ENCODE measurements around the gene LRRC4C. TPM values are rescaled to one million over a fixed set of nuclear protein-coding genes. Genes with fewer than 3 reads are reported as not detected.

The LRRC4C gene
- polyA plus RNA-seq, 4 donors = 12.5 to 29.0 (median 15.0) TPM

DNA sequence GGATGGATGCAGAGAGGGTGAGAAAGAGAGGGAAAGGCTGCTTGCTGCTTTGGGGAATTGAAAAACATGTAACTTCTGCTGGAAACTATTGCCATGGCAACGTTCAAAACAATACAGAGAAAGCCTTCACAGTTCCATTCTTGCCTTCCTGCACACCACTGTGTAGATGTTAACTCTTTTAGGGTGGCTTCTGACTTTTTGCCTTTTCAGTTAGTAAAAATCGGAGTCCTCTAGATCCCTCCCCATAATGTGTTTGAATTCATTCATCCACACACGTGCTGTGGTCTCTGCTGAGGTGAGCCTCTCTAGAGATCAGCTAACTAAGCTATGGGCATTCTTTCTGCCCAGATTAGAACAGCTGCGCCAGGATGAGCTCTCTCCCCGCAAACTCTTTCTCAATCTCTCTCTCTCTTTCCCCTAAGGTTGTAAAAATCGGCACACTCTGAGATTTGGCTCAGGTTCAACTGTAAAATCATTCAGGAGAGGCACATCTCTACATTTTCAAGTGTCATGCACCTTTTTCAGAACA is 1178.3 kb downstream of the LRRC4C start:
- no peak for DNase-seq (ENCODE audit: low read depth in 4 of 4, low spot score in 3 of 4)

DNA sequence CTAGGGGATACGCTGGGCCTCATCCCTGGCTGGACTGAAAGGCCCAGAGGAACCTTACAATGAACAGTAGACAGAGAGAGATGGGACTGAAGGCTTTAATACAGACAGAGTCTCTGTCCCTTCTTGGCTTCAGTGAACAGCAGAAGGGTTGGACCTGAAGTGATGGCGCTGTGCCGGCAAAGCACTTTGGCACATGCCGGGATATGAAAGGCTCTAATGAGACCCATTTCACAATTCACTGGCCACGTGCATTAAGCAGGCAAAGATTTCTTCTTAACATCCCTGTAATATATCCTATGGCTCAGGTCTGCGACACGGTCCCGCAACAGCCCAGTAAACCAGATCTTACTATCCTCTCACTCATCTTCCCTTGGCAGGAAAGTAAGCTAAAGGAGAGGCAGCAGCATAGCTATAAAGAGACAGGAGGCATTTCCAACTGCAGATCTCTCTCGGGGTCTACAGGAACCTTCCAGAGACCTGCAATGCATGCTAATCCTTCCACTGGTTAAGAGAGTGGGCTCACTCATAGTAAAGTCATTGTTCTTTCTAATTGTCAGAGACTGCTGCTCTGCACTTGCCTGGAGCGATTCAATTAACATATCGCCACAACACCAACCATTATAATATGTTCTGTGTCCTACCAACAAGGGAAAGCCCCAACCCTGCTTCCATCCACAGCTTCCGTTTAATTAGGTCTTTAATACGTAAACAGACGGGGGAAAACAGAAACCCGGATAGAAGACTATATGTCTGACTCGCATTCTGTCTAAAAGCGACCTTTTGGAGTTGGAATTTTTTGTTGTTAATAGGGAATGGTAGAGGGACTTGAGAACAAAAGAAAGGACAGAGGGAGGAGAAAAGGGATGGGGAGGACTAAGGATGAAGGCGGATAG is 1179.0 kb downstream of the LRRC4C start:
- no peak for DNase-seq (ENCODE audit: low read depth in 4 of 4, low spot score in 3 of 4)

DNA sequence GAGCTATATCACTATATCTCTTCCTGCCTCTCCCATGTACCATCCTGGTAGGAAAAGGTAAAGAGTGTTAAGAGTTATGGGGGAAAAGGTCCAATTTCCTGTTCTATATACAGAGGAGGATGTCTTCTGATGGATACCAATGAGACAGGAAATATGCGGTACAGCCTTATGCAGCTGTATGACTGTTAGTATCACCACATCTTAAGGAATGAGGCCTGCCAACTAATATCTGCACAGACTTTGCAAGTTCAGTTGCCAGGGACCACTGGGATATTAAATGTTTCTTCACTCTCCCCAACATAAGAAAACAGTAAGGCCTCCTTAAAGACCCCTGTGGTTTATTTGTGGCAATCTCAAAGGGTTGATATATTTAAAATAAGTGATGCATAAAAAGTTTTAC is 1182.5 kb downstream of the LRRC4C start:
- DNase-seq (ENCODE audit: low read depth in 4 of 4, low spot score in 3 of 4) = no peak

- DNase-seq (ENCODE audit: low read depth in 4 of 4, low spot score in 3 of 4) = no peak
These were observed 1185.4 kb downstream of the LRRC4C start for GRCh38 chr11:40274017-40274416.

DNA sequence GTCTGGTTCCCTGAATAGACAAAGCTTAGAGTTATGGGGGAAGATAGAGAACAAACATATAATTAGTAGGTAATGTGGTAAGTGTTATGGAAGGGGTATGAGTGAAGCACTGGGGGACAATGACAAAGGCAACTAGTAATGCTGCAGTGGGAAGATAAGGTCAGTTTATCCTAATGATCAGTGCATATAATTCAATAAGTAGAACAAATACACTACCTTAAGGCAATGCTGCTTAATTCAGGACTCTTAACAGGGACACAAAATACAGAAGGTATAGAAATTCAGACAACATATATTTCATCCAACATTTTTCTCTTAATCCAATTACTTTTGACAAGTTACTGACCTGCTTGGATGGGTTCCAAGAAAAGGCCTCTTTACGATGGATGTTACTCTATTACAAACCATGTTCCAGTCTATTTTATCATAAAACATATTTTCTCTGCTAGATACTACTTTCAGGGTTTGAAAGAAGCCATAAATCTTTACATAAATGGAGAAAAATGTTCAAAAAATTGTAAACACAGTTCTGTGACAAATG is 1186.2 kb downstream of the LRRC4C start:
- DNase-seq (ENCODE audit: low read depth in 4 of 4, low spot score in 3 of 4) = no peak

DNA sequence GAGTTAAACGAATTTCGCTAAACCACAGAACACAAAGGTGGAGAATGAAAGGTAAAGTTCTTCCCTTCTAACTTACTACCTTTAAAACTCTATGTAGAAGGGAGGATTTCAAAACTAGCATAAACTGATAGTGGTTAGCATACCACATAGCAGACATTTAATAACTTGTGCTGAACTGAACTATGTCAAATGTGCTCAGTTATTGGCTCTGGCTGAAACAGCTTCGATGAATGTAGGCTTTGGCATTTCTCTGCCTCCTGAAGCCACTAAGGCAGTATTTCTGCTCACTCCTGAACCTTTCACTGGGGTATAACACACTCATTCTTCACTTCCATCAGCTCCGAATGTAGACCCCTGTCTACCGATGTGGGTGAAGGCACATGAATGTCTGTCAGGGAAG is 1188.1 kb downstream of the LRRC4C start:
- DNase-seq (ENCODE audit: low read depth in 4 of 4, low spot score in 3 of 4) = no peak

GRCh38 chr11:40269865-40270264 is 1189.6 kb downstream of the LRRC4C start:
- DNase-seq (ENCODE audit: low read depth in 4 of 4, low spot score in 3 of 4) = no peak

DNA sequence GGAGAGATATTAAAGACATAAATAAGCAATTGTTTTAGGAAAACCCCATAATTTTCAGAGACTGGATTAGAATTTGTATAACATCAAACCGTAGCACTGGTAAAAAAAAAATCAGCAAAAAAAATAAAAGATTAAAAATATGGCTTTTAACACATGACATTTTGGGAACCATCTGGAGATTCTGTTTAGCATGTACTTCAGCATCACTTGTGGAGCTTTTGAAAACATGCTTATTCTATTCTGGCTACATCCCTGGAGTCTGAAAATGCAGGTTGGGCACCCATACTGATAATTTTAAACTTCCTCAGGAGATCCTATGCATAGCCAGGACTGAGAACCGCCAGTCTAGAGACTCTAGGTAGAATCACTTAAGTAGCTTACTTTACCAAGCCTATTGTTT is 1190.9 kb downstream of the LRRC4C start:
- DNase-seq (ENCODE audit: low read depth in 4 of 4, low spot score in 3 of 4) = no peak

GRCh38 chr11:40255457-40255856 is 1204.0 kb downstream of the LRRC4C start:
- DNase-seq (ENCODE audit: low read depth in 4 of 4, low spot score in 3 of 4) = no peak

DNA sequence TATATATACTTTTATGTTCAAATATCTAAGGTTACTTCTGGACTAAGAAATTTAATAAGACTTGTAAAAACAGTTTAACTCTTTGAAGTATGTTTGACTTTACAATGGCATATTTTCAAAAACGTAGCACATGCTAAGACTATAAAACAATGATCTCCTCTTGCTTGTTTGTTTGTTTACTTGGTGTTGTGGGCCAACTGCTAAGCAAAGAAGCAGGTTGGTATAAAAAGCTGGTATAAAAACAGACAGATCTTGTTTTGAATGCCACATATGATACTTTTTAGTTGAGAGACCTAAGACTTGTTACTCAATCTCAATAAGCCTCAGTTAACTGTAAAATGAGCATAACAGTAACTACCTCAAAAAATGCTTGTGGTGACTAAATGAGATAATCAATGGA is 1206.3 kb downstream of the LRRC4C start:
- DNase-seq (ENCODE audit: low read depth in 4 of 4, low spot score in 3 of 4) = no peak

GRCh38 chr11:40252236-40252635 is 1207.2 kb downstream of the LRRC4C start:
- no peak for DNase-seq (ENCODE audit: low read depth in 4 of 4, low spot score in 3 of 4)

DNA sequence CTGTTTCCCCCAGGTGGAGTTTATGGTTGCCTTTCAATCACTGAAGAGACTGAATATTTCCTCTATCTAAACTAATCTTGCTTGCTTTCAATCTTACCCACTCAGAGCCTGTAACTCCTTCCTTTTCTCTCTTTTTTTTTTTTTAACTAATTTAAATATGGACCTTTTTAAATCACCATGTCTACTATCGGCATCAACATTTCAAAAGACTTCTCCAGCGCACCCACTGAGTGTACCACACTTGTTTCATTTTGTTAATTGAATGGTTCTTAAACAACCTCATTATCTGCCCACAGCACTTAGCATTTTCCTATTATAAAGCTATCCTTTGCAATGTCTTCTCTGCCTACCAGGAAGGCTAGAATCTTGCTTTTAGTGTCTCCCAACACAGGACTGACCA is 1212.5 kb downstream of the LRRC4C start:
- DNase-seq (ENCODE audit: low read depth in 4 of 4, low spot score in 3 of 4) = no peak

DNA sequence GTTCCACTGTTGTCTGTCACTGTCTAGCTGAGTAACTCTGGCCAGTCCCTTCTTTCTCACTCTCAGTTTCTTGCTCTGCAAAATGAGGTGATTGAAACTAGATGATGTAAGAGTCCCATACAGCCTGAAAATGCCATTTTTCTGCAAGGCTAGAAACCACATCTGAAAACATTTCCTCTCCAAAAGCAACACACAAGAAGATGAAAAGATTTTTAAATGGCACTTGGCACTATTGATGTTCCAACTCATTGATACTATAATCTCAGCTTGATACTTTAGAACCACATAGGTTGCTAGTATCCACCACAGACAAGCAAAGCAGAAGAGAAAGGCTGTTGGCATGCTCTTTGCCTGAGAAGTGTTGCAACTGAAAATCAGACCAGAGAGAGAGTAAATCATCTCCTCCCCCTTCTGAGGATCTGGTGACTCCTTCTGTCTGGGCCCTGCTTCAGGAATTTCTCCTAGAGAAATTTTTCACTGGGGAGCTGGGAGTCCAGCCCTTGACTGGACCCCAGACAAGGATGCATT is 1217.9 kb downstream of the LRRC4C start:
- peak in 1 of 4 donors; percentile 1 for DNase-seq (ENCODE audit: low read depth in 4 of 4, low spot score in 3 of 4)

DNA sequence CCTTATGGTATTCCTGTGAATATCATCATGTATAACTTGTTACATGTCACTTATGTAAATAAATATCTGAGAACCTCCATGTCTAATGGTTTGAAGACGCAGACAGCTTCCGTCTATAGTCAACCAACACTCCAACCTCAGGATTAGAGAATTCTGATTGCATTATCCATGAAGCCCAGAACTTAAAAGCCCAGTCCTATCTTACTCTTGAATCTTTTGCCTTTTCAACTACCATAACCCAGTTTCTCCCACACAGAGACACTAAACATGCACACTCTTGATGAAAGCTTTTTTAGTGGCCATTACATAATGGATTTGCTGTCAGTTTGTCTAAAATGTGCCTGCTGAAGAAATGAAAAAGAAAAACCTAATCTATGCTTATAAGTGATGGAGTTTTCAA is 1219.2 kb downstream of the LRRC4C start:
- DNase-seq (ENCODE audit: low read depth in 4 of 4, low spot score in 3 of 4) = no peak

DNA sequence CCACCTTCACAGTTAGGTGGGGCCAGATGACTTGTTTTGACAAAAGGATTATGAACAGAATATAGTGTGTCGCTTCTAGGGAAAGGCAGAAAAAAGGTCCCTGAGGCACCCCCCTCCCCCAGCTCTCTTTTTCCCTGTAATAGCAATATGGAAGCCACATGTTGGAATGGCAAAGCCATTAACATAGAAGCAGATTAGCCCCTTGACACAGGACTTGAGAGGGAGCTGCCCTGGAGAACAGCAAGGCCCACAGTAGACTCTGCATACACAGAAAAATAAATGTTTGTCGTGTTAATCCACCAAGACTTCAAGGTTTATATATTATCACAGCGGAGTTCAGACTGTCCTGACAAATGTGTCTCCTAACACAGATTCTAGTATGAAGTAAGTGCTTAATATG is 1222.9 kb downstream of the LRRC4C start:
- no peak for DNase-seq (ENCODE audit: low read depth in 4 of 4, low spot score in 3 of 4)

- DNase-seq (ENCODE audit: low read depth in 4 of 4, low spot score in 3 of 4) = no peak
These were observed 1223.6 kb downstream of the LRRC4C start for GRCh38 chr11:40235841-40236240.

DNA sequence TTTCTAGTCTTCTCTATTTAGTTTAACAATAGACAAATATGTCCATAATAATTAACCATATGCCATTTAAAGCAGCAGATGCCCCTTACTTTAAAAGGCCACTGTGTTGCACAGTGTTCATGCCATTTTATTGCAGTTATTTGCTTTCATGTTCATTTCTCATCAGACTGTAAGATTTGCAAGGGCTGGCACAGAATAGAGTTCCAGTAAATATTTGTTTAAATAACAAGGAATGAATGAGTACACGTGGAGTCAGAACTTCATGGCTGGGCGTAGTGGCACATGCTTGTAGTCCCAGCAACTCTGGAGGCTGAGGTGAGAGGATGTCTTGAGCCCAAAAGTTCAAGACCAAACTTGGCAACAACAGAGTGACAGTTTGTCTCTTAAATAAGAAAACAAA is 1228.6 kb downstream of the LRRC4C start:
- DNase-seq (ENCODE audit: low read depth in 4 of 4, low spot score in 3 of 4) = no peak

GRCh38 chr11:40228662-40229061 is 1230.8 kb downstream of the LRRC4C start:
- DNase-seq (ENCODE audit: low read depth in 4 of 4, low spot score in 3 of 4) = no peak

DNA sequence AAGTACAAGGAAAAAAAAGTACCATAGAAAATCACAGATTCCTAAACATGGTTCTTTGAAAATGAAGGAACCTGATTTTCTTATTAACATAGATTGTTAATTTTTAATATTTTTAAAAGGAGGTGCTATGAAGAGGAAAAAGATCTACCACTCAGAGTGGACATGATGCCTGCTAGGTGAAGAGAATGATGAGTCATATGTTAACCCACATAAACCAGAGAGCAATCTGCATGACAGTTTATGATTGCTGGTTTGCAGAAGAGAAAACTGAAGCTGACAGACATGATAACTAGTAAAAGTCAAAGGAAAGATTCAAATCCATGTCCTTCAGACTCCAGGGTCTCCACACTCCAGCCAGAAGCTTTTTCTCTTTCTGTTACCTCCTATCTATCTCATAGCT is 1231.7 kb downstream of the LRRC4C start:
- DNase-seq (ENCODE audit: low read depth in 4 of 4, low spot score in 3 of 4) = no peak

DNA sequence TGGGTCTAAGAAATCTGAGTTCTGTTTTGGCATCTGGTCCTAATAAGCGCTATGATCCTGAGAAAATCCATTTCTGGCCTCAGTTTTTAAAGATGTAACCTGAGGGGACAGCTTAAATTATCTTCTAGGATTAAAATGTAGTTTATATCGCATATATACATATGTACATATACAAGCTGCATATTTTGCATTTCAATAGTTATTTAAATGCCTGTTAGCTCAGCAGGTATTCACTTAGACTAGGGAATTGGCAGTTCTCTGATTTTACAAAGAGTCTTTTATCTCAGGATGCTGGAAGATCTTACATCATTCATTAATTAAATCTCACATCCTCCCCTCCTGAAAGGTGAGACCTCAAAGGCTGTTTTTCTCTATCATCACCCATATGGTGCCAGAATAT is 1232.8 kb downstream of the LRRC4C start:
- DNase-seq (ENCODE audit: low read depth in 4 of 4, low spot score in 3 of 4) = no peak

- DNase-seq (ENCODE audit: low read depth in 4 of 4, low spot score in 3 of 4) = no peak
These were observed 1235.7 kb downstream of the LRRC4C start for GRCh38 chr11:40223596-40224330.

Measured in left renal pelvis (tissue), 4 donors.